Fibroblast of lung (primary cell): Measurements from ENCODE around the gene GIMAP6.
"Not testable (repeated sequence)": the region's sequence is repeated elsewhere in the genome, so short reads cannot be mapped to it uniquely, and the experiment has no call there.

Source experiments
- CTCF ChIP-seq, 2 donors: IDR thresholded peaks in 1 of 2; conservative IDR thresholded peaks in 1 of 2; 1 replicate in 1 of 2; 2 replicates in 1 of 2; pipeline ENCODE4 v1.5.1; 2011 to 2012; ENCODE audit warnings: low read length in 2 of 2, control low read depth in 1 of 2, inconsistent platforms in 1 of 2, low read depth in 1 of 2, mild to moderate bottlenecking in 1 of 2
- EZH2 ChIP-seq: IDR thresholded peaks from 2 replicates; pipeline ENCODE4 v1.5.1; 2012; ENCODE audit warnings: low read length, control low read depth, mild to moderate bottlenecking; ENCODE audit errors: missing control alignments

- TF ChIP-seq CTCF (conservative IDR thresholded peaks at IDR 0.05 in 1 of 2, IDR thresholded peaks at IDR 0.05 in 1 of 2; ENCODE audit: low read depth in 1 of 2, low read length in 2 of 2); EZH2: not testable (repeated sequence)
Observed at GRCh38 chr7:150615221-150615755, 16.9 kb downstream of the GIMAP6 start.
